ENCODE results near the gene EDA2R.

Gene EDA2R, protein sequence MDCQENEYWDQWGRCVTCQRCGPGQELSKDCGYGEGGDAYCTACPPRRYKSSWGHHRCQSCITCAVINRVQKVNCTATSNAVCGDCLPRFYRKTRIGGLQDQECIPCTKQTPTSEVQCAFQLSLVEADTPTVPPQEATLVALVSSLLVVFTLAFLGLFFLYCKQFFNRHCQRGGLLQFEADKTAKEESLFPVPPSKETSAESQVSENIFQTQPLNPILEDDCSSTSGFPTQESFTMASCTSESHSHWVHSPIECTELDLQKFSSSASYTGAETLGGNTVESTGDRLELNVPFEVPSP

DNA sequence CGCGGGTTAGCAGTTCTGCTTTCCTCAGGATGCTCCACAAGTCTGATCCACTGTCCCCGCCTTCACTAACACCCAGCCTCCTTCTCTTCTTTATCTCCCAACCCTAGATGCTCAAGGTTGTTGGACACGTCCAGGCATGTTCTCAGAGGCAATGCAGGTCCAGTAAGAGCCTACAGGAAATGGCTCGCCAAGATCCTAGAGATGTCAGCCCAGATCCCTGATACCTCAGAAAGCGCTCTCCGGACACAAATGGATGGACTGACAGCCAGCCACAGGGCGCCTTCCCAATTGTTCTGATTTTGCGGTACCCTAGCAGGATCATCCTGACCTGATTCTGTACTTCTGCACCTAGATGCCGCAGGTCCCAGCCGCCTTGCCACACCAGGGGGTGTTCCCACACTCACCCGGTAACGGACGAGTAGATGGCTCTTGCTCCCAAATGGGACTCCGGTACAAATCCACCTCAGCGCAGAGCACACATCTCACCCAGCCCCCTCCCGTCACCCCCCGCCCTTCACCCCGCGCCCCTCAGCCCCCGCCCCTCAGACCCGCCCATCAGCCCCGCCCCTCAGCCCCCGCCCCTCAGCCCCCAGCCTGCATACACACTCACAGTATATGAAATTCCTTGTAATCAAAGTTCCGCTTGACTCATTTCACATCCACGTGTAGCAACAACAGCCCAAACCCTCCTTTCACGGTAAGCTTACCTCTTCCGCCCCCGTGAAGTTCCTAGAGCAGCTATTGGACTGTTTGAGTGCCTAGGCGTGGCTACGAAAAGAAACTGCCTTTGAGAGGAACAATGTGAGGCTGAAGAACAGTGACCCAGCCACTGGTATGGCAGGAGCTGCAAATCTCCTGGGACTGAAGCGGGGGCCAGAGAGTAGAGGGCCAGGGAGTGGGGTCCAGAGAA, at the start of gene EDA2R:
Gene EDA2R (minus strand): TSS at position 488 of the 910 bp plus-strand sequence. CDS start 23,058 bp downstream, outside the sequence.
- FAIRE-seq = peak; percentile 40

DNA sequence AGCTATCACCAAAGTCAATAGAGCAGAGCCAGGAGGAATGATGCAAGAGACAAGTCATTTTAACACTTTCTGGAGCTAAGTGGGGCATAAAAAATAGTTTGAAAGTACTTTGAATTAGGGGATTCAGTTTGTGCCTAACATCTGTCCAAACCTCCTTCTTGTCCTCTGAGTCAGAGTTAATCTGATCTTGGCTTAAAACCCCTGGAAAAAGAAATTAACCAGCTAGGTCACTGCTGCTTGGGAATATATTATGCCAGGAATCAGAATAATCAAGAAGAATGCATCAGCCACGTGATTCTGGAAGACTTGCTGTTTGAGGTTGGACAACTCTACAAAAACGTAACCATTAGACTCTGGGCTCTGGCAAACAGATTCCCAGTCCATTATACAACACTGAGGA, 45.3 kb upstream of the EDA2R start:
- no peak for FAIRE-seq

DNA sequence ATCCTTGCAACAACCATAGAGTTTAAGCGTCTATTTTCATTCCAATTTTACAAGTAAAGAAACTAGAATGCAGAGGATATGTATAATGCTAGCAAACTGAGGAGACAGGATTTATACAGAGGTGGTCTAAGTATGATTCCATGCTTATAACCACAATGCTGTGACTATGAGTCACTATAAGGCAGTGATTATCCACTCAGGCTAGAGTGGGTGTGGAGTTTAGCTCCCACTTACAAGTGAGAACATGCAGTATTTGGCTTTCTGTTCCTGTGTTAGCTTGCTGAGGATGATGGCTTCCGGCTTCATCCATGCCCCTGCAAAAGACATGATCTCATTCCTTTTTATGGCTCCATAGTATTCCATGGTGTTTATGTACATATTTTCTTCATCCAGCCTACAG, 41.6 kb upstream of the EDA2R start:
- FAIRE-seq = no peak

GRCh38 chrX:66677430-66677829, 38.6 kb upstream of the EDA2R start:
- no peak for FAIRE-seq

- no peak for FAIRE-seq
Observed at GRCh38 chrX:66676990-66677389, 38.1 kb upstream of the EDA2R start.

GRCh38 chrX:66676413-66676812, 37.5 kb upstream of the EDA2R start:
- FAIRE-seq = no peak

DNA sequence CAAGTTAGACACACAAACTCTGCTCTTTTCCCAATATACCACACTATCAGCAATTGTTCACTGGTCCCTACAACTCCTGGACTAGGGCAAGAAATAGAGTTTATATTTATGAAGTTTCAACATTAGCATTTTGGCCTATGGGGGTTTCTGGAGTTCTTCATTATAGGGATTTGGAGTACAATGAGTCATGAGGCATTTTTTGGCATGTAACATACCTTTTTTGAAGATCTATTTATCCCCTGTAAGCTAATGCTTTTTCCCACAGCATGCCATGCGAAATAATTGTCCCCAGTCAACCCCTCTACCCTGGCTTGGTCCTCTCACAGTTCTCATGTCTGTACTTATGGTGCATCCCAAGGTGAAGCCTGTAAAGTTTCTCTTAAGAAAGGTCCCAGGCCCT, 36.7 kb upstream of the EDA2R start:
- no peak for FAIRE-seq

- FAIRE-seq = no peak
Observed at GRCh38 chrX:66674506-66674905, 35.6 kb upstream of the EDA2R start.

GRCh38 chrX:66672106-66672505, 33.2 kb upstream of the EDA2R start:
- FAIRE-seq = no peak

DNA sequence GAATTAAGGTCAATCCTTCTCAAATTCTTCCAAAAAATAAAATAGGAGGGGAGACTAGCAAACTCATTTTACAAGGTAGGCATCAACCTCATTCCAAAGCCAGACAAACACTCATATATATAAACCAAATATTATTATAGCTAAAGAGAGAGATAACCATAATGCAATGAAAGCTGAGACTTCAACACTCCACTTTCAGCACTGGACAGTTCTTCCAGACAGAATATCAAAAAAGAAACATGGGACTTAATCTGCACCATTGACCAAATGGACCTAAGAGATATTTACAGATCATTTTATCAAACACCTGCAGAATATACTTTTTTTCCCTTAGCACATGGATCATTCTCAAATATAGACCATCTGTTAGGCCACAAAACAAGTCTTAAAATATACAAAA, 15.5 kb upstream of the EDA2R start:
- no peak for FAIRE-seq

DNA sequence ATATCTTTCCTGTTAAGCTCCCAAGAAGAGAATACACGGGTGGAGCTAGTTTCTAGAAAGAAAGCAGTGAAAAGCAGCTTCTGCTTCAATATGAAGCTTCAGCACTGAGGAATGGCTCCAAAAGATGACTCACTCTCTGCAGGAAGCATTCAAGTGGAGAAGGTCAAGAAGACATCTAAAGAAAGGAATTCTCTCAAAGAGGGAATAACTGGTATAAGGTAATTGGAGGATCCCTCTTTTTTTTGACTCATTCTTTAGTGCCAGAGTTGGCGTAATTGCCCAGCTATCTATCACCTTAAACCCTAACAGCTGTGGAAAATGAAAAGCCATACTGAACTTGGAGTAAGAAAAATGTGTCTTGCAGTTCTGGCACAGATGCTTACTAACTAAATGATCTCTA, 3.5 kb downstream of the EDA2R start:
- no peak for FAIRE-seq

DNA sequence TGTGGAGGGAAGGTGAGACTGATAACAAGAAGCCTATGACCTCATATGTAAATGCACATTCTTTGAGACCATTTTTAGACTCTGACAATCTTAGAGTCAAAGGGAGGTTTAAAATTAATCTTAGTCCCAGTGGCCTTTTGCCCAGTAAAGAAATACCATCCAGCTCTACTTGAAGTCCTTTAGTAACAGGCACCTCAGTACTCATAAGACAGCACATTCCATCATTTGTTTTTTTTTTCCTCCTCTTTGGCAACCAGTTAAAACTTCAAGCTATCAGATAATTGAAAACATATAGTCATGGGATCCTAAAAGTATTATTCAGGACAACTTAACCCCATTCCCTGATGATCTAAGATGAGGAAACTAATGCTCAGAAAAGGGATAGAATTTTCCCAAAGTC, 4.6 kb downstream of the EDA2R start:
- no peak for FAIRE-seq

GRCh38 chrX:66633541-66633940, 5.3 kb downstream of the EDA2R start:
- FAIRE-seq = no peak

GRCh38 chrX:66632981-66633380, 5.9 kb downstream of the EDA2R start:
- no peak for FAIRE-seq

- FAIRE-seq = no peak
Observed at GRCh38 chrX:66632473-66632872, 6.4 kb downstream of the EDA2R start.

DNA sequence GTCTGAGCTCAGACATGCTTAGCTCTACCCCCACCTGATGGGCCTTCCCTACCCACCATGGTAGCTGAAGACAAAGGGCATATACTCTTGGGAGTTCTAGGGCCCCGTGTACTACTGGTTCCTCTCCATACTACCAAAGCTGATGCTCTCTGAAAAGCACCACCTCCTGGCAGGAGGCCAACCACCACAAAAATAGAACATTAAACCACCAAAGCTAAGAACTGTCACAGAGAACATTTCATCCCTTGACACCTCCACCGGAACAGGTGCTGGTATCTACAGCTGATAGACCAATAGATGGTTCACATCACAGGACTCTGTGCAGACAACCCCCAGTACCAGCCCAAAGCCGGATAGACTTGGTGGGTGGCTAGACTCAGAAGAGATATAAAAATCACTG, 13.4 kb downstream of the EDA2R start:
- no peak for FAIRE-seq

DNA sequence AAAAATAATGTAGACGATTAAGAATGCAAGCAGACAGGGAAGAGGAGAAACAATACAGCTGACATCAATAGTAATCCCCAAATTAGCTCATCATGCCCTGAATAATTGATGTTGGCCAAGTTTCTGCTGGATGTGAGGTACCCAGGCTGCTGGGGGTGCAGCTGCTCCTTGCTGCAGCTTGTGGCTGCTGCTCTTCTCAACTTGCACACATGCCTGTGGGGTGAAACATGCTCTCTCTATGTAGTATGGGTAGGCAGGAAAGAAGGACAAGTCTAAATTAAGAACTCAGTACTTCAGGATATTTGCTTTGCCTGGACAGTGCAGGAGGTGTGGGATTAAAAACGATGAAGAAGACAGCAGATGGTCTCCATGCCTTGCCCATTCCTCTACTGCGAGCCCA, 16.7 kb downstream of the EDA2R start:
- no peak for FAIRE-seq

- FAIRE-seq = no peak
Observed at GRCh38 chrX:66616944-66617343, 21.9 kb downstream of the EDA2R start.

DNA sequence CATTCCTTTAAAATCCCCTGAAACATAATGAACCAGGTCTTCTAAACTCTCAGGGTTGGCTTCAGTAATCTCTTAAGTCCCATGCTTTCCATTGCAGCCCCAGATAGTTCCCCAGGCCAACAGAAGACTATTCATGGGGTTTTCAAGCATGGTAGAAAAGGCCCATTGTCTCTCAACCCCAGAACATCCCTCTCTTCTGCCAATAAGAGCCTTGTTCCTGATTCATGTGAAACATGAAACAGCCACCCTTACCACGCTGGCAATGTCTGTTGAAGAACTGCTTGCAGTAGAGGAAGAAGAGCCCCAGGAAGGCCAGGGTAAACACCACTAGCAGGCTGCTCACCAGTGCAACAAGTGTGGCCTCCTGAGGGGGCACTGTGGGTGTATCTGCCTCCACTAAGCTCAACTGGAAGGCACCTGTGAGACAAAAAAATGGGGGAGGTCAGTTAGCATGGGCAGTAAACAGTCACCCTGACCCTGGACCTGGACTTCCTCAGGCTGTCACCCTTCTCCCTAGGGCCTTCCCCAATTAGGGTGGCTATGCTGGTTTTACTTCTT, 36.4 kb downstream of the EDA2R start:
- no peak for FAIRE-seq

DNA sequence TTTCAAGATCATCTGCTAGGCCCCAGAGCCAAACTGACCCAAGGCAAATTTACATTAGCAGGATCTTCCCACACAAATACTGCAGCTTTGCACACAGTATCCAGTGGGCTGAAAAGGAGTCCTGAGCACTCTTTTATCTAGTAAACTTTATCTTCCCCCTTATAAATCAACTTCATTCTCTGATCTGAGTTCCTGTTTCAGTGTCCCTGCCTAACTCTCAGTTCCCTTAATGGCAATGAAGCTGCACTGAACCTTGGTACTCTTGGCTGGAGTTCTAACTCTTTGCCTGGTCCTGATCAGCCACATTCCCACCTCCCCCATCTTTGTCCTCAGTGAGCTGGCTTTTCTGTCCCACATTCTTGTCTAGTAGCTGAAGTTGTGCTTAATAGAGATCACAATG, 37.4 kb downstream of the EDA2R start:
- no peak for FAIRE-seq

GRCh38 chrX:66579219-66579618, 59.7 kb downstream of the EDA2R start:
- FAIRE-seq = no peak

- FAIRE-seq = no peak
Observed at GRCh38 chrX:66553973-66554372, 84.9 kb downstream of the EDA2R start.

DNA sequence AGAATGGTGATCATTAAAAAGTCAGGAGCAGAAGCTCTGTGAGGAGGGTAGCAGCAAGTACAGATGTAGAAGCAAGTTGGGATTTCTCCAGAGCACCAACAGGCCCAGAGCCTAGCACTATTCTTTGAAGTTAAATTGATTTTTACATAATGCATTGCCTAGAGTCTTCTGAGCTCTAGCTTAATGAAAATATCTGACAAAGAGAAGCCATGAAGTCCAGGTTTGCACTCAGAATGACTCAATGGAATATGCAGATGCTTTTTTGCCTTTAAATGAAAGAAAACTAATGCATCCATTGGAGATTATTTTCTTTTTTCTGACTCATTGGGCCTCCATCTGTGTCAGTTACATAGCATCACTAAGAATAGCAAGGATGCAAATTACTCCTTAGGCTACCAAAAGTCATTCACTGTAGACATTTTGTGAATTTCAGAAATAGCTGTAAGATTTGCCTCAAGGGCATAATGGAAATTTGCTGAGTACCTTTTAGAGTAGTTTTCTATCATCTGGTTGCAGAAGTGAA, 91.0 kb downstream of the EDA2R start:
- FAIRE-seq = no peak

All from TTC549 (cell line).